ENCODE data around the gene TLR2. TPM values are rescaled to one million over a fixed set of nuclear protein-coding genes. Genes with fewer than 3 reads are reported as not detected.

TLR2 gene
- total and polyA plus RNA-seq, 2 of the 4 experiments (the other 2 are of a cell fraction), result under 0.01 to 0.03 TPM

DNA sequence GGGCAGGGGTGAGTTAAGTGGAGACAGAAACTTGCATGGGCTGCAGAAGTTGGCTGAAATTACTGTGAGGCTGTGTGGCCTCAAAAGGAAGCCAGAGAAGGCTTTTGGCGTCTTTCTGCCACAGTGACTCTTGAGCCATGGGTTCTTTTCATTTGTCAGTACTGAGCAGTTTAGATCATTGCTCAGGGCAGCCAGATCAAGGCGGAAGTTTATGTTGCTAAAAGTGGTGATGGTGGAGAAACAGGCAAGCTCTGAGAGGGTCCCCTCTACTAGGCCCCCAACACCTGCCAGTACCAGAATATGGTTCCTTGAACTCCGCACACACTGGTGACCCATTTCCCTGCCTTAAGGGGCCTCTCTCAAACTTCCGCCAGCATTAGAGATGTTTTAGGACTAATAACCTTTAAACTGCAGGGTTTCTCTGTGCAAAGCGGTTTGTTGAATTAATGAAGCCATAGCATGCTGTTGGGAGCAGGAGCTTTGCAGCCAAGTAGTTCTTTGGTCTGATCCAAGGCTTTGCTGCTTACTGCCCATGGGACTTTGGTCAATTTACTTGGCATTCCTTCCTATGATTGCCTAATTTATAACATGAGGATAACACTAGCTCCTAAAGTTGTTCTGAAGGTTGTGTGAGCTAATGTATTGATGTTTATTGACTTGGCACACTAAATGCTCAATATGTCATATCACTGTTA lies 41.2 kb downstream of the TLR2 start:
- no peak overlapping the region for H3K4me2 ChIP-seq (ENCODE audit: low read depth, low read length)
- POLR2A ChIA-PET (ENCODE audit: unreplicated experiment), result no interaction called here
- dilution Hi-C loops (cut with HindIII; ENCODE audit: low sequenced_read_pairs, unreplicated experiment), result no loop called here

More for the DNA sequence above, 41.2 kb downstream of the TLR2 start:
- CTCF ChIA-PET, result no interaction called here
- H4K20me1 ChIP-seq (ENCODE audit: insufficient read depth, low read length), result no peaks in the 10 kb centered on the region
- no peak overlapping the region for H4K91ac ChIP-seq (ENCODE audit: insufficient read depth, low read depth, low read length)
- H3K27ac ChIP-seq (ENCODE audit: insufficient read depth, low read length), result no peak overlapping the region
- H3K27me3 ChIP-seq (ENCODE audit: control insufficient read depth, insufficient read depth, low read length), result no peaks in the 10 kb centered on the region
- 100% methylated on average over 2 of the region's 5 CpGs; no CpG with 5 or more reads in 1 of the 2 experiments for WGBS, 2 experiments (ENCODE audit: extremely low coverage in 2 of 2, insufficient read length in 1 of 2)
- no peak overlapping the region for H3K4me3 ChIP-seq (ENCODE audit: insufficient read depth, low read depth, low read length)
- H3K9me3 ChIP-seq (ENCODE audit: control insufficient read depth, insufficient read depth, low read length), result no peaks in the 10 kb centered on the region
- no peak for ATAC-seq (ENCODE audit: low read depth)
- H2AK5ac ChIP-seq (ENCODE audit: low read depth, low read length), result no peak overlapping the region
- no peak overlapping the region for H2AK9ac ChIP-seq (replicated peaks; ENCODE audit: low read depth, low read length, poor library complexity)
- H2BK20ac ChIP-seq (ENCODE audit: low read depth, low read length), result no peak overlapping the region
- H3K23ac ChIP-seq (ENCODE audit: low read depth, low read length), result no peak overlapping the region
- H4K5ac ChIP-seq (ENCODE audit: low read depth, low read length), result no peak overlapping the region
- no peak overlapping the region for H3K14ac ChIP-seq (replicated peaks; ENCODE audit: low read depth, low read length)
- BruUV-seq (replicated peaks), result no TSS peak
- intact Hi-C loops (cut with micrococcal nuclease), result no loop called here
- H3K4me1 ChIP-seq (ENCODE audit: control insufficient read depth, insufficient read depth, low read length), result no peaks in the 10 kb centered on the region
- H4K8ac ChIP-seq (ENCODE audit: low read depth in 2 of 2, low read length in 2 of 2), result no peak overlapping the region
- H2BK120ac ChIP-seq (ENCODE audit: low read depth, low read length), result no peak overlapping the region
- H3K18ac ChIP-seq (ENCODE audit: low read depth, low read length), result no peak overlapping the region
- DNase-seq, result no peak
- H3K36me3 ChIP-seq (ENCODE audit: control insufficient read depth, insufficient read depth, low read length), result no peaks in the 10 kb centered on the region
- no peak overlapping the region for H3K9ac ChIP-seq (ENCODE audit: low read depth, low read length)
- no peaks in the 10 kb centered on the region for H3K79me1 ChIP-seq (ENCODE audit: low read depth in 1 of 2, low read length in 2 of 2)
- H2BK5ac ChIP-seq (ENCODE audit: low read depth, low read length, poor library complexity, severe bottlenecking), result no peak overlapping the region
- H3K4ac ChIP-seq (ENCODE audit: low read depth, low read length), result no peak overlapping the region
- H2BK15ac ChIP-seq (ENCODE audit: low read depth, low read length), result no peak overlapping the region
- TF ChIP-seq MXI1 (IDR thresholded peaks at IDR 0.05; ENCODE audit: borderline replicate concordance, low read depth, low read length), result no peak
- TF ChIP-seq RCOR1 (IDR thresholded peaks at IDR 0.05; ENCODE audit: insufficient replicate concordance, low read length), result no peak
- no peaks in the 10 kb centered on the region for H3K9me1 ChIP-seq (ENCODE audit: insufficient read depth, low read length)
- in situ Hi-C loops (cut with MboI; ENCODE audit: low sequenced_read_pairs), result no loop called here
- H2AFZ ChIP-seq (replicated peaks; ENCODE audit: low read length, poor library complexity), result no peak overlapping the region
- no peak overlapping the region for H3K56ac ChIP-seq (ENCODE audit: extremely low read depth, insufficient read depth, low read length)

All from IMR-90 (cell line).